ENCODE measurements around the gene THSD4. TPM values are rescaled to one million over a fixed set of nuclear protein-coding genes. Genes with fewer than 3 reads are reported as not detected.

THSD4 gene
- total and polyA plus RNA-seq, 4 donors: 6.0 to 42.4 (median 18.5) TPM

DNA sequence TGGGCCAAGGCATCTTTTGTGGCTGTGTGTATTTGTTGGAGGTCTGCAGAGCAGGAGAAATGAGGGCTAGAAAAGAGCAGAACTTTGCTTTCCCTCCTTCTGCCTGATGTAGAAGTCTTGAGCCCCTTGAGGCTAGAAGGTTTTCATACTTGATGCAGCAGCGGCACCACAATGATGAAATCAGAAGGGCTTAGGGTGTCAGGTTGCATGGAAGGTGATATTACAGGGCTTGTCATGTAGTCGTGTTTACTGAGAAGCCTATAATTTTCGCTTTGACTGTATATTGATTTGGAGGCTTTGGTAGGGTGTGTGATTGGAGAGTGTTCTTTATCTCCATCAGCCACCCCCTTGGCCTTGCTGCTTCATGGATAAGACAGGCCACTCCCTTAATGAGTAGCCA lies 339.8 kb downstream of the THSD4 start:
- TF ChIP-seq, protein P1, sequence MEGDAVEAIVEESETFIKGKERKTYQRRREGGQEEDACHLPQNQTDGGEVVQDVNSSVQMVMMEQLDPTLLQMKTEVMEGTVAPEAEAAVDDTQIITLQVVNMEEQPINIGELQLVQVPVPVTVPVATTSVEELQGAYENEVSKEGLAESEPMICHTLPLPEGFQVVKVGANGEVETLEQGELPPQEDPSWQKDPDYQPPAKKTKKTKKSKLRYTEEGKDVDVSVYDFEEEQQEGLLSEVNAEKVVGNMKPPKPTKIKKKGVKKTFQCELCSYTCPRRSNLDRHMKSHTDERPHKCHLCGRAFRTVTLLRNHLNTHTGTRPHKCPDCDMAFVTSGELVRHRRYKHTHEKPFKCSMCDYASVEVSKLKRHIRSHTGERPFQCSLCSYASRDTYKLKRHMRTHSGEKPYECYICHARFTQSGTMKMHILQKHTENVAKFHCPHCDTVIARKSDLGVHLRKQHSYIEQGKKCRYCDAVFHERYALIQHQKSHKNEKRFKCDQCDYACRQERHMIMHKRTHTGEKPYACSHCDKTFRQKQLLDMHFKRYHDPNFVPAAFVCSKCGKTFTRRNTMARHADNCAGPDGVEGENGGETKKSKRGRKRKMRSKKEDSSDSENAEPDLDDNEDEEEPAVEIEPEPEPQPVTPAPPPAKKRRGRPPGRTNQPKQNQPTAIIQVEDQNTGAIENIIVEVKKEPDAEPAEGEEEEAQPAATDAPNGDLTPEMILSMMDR (IDR thresholded peaks at IDR 0.05; ENCODE audit: control extremely low read depth, extremely low read depth): no peak
- no peak for ATAC-seq (ENCODE audit: insufficient read depth, low FRiP score)

GRCh38 chr15:71455878-71456277 lies 340.6 kb downstream of the THSD4 start:
- DNase-seq (no peak), ATAC-seq (ENCODE audit: insufficient read depth, low FRiP score) (no peak)

More for the DNA sequence above, 339.8 kb downstream of the THSD4 start:
- H3K36me3 ChIP-seq (ENCODE audit: control insufficient read depth in 4 of 4, insufficient read depth in 4 of 4, low read length in 4 of 4): peaks cover 0 to 1% (median 0%) of the 10 kb centered on the region in 4 donors
- H3K27ac ChIP-seq (ENCODE audit: low read depth in 1 of 2, low read length in 1 of 2): no peak overlapping the region
- DNase-seq: no peak
- peaks cover 0 to 11% (median 8%) of the 10 kb centered on the region in 5 donors for H3K4me1 ChIP-seq (ENCODE audit: control insufficient read depth in 5 of 5, insufficient read depth in 5 of 5, low read length in 5 of 5)
- WGBS, 2 donors: 84 to 86% methylated on average over 3 of the region's 3 CpGs
- H3K9me3 ChIP-seq (ENCODE audit: control insufficient read depth in 4 of 4, insufficient read depth in 3 of 4, low read length in 3 of 4): no peaks in the 10 kb centered on the region
- no peak overlapping the region for H3K4me3 ChIP-seq
- no peaks in the 10 kb centered on the region for H3K27me3 ChIP-seq (ENCODE audit: control insufficient read depth in 3 of 3, insufficient read depth in 3 of 3, low read length in 2 of 3)
- no peak overlapping the region for H3K9ac ChIP-seq (ENCODE audit: insufficient read depth in 1 of 2, low read length in 2 of 2)

DNA sequence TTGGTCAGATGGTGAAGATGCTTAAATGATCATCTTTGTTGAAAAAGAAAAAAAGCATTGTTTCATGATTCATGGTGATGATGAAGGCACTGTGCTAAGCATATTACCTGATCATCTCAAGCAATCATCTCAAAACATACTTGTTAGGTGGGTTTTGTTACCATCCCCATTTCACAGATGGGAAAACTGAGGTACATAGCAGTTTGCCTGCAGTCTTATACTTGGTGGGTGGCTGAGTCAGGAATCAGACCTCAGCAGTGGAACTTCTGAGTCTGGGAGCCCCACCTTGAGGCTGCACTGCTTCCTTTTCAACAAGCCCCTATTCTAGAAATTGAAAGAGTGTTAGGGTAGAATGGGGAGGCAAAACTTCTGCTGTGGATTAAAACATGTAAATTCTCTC lies 341.1 kb downstream of the THSD4 start:
- H3K4me1 ChIP-seq (ENCODE audit: control insufficient read depth in 5 of 5, insufficient read depth in 5 of 5, low read length in 5 of 5): peaks cover 0 to 11% (median 9%) of the 10 kb centered on the region in 5 donors
- ATAC-seq (ENCODE audit: insufficient read depth, low FRiP score): no peak

More at GRCh38 chr15:71455878-71456277, 340.6 kb downstream of the THSD4 start:
- TF ChIP-seq, protein P1 (IDR thresholded peaks at IDR 0.05; ENCODE audit: control extremely low read depth, extremely low read depth): no peak
- H3K9me3 ChIP-seq (ENCODE audit: control insufficient read depth in 4 of 4, insufficient read depth in 3 of 4, low read length in 3 of 4): no peaks in the 10 kb centered on the region
- no peak overlapping the region for H3K4me3 ChIP-seq
- H3K4me1 ChIP-seq (ENCODE audit: control insufficient read depth in 5 of 5, insufficient read depth in 5 of 5, low read length in 5 of 5): peaks cover 0 to 11% (median 8%) of the 10 kb centered on the region in 5 donors
- H3K27ac ChIP-seq (ENCODE audit: low read depth in 1 of 2, low read length in 1 of 2): no peak overlapping the region
- H3K9ac ChIP-seq (ENCODE audit: insufficient read depth in 1 of 2, low read length in 2 of 2): no peak overlapping the region
- 58 to 63% methylated on average over 5 of the region's 5 CpGs for WGBS, 2 donors
- H3K27me3 ChIP-seq (ENCODE audit: control insufficient read depth in 3 of 3, insufficient read depth in 3 of 3, low read length in 2 of 3): no peaks in the 10 kb centered on the region
- H3K36me3 ChIP-seq (ENCODE audit: control insufficient read depth in 4 of 4, insufficient read depth in 4 of 4, low read length in 4 of 4): peaks cover 0 to 1% (median 0%) of the 10 kb centered on the region in 4 donors

More for the DNA sequence above, 341.1 kb downstream of the THSD4 start:
- no peak overlapping the region for H3K4me3 ChIP-seq
- TF ChIP-seq, protein P1 (IDR thresholded peaks at IDR 0.05; ENCODE audit: control extremely low read depth, extremely low read depth): no peak
- no peaks in the 10 kb centered on the region for H3K27me3 ChIP-seq (ENCODE audit: control insufficient read depth in 3 of 3, insufficient read depth in 3 of 3, low read length in 2 of 3)
- no peaks in the 10 kb centered on the region for H3K9me3 ChIP-seq (ENCODE audit: control insufficient read depth in 4 of 4, insufficient read depth in 3 of 4, low read length in 3 of 4)
- H3K27ac ChIP-seq (ENCODE audit: low read depth in 1 of 2, low read length in 1 of 2): no peak overlapping the region
- H3K9ac ChIP-seq (ENCODE audit: insufficient read depth in 1 of 2, low read length in 2 of 2): no peak overlapping the region
- H3K36me3 ChIP-seq (ENCODE audit: control insufficient read depth in 4 of 4, insufficient read depth in 4 of 4, low read length in 4 of 4): peaks cover 0 to 1% (median 0%) of the 10 kb centered on the region in 4 donors
- DNase-seq: no peak

Measured in lung (tissue), 12 donors.